ENCODE results near the gene RASSF3.

- no peak for TF ChIP-seq POLR2A (IDR thresholded peaks at IDR 0.05)
- TF ChIP-seq CTCF (IDR thresholded peaks at IDR 0.05) = no peak
Observed at GRCh38 chr12:64706306-64706705, 96.0 kb downstream of the RASSF3 start.
